Neural cell (in vitro differentiated cells): ENCODE results near the gene ESYT2.

Experiments
- EP300 ChIP-seq: fragments of 450-650 bp; conservative IDR thresholded peaks from 2 replicates; pipeline ENCODE4 v1.6.1; 2014; ENCODE audit warnings: antibody characterized with exemption, mild to moderate bottlenecking, moderate library complexity; ENCODE audit not compliant: poor library complexity, severe bottlenecking
- EZH2 ChIP-seq: fragments of 200-600, 300-800 bp; shearing (Covaris generic), sonication (generic); IDR thresholded peaks from 2 replicates; pipeline ENCODE4 v1.6.1; 2014; ENCODE audit warnings: antibody characterized with exemption, low read length, borderline replicate concordance, mild to moderate bottlenecking; ENCODE audit not compliant: insufficient read depth, poor library complexity, severe bottlenecking
- MXI1 ChIP-seq: fragments of 450-650 bp; conservative IDR thresholded peaks from 2 replicates; pipeline ENCODE4 v1.6.1; 2014; ENCODE audit warnings: antibody characterized with exemption, mild to moderate bottlenecking; ENCODE audit not compliant: poor library complexity, severe bottlenecking
- POLR2AphosphoS5 ChIP-seq: IDR thresholded peaks from 2 replicates; pipeline ENCODE4 v1.6.1; 2012
- RAD21 ChIP-seq: fragments of 450-650 bp; conservative IDR thresholded peaks from 2 replicates; pipeline ENCODE4 v1.6.1; 2014; ENCODE audit warnings: antibody characterized with exemption, mild to moderate bottlenecking, moderate library complexity
- SMC3 ChIP-seq: fragments of 450-650 bp; conservative IDR thresholded peaks from 2 replicates; pipeline ENCODE4 v1.6.1; 2014; ENCODE audit warnings: antibody characterized with exemption, mild to moderate bottlenecking, moderate library complexity; ENCODE audit not compliant: poor library complexity
- TF ChIP-seq, protein P1 (sequence below): fragments of 450-650 bp; IDR thresholded peaks from 2 replicates; pipeline ENCODE4 v1.5.1; 2014; ENCODE audit warnings: antibody characterized with exemption, mild to moderate bottlenecking, moderate library complexity; ENCODE audit not compliant: poor library complexity, severe bottlenecking
- TF ChIP-seq, protein P2 (sequence below): IDR thresholded peaks from 2 replicates; pipeline ENCODE4 v1.6.1; 2012; ENCODE audit warnings: borderline replicate concordance

DNA sequence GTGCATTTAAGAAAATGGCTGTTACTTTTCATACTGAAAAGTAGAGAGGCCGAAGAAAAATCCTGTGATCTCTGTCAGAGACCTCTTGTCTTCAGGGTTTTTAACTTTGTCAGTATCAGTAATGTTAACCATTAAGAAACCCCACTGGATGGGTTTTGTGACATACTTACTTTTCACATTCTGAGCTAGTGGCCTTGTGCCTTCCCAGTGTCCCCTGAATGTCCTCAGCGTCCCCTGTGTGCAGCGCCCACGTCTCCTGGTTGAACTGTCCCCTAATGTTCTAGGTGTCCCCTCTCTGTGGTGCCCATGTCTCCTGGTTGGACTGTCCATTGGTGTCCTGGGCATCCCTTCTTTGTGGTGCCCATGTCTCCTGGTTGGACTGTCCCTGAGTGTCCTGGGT, 36.7 kb upstream of the ESYT2 start:
- TF ChIP-seq POLR2AphosphoS5 (no peak), RAD21 (no peak), MXI1 (no peak), EP300 (no peak), SMC3 (no peak), EZH2 (no peak)
- TF ChIP-seq, protein P1, sequence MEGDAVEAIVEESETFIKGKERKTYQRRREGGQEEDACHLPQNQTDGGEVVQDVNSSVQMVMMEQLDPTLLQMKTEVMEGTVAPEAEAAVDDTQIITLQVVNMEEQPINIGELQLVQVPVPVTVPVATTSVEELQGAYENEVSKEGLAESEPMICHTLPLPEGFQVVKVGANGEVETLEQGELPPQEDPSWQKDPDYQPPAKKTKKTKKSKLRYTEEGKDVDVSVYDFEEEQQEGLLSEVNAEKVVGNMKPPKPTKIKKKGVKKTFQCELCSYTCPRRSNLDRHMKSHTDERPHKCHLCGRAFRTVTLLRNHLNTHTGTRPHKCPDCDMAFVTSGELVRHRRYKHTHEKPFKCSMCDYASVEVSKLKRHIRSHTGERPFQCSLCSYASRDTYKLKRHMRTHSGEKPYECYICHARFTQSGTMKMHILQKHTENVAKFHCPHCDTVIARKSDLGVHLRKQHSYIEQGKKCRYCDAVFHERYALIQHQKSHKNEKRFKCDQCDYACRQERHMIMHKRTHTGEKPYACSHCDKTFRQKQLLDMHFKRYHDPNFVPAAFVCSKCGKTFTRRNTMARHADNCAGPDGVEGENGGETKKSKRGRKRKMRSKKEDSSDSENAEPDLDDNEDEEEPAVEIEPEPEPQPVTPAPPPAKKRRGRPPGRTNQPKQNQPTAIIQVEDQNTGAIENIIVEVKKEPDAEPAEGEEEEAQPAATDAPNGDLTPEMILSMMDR: no peak
- TF ChIP-seq, protein P2, sequence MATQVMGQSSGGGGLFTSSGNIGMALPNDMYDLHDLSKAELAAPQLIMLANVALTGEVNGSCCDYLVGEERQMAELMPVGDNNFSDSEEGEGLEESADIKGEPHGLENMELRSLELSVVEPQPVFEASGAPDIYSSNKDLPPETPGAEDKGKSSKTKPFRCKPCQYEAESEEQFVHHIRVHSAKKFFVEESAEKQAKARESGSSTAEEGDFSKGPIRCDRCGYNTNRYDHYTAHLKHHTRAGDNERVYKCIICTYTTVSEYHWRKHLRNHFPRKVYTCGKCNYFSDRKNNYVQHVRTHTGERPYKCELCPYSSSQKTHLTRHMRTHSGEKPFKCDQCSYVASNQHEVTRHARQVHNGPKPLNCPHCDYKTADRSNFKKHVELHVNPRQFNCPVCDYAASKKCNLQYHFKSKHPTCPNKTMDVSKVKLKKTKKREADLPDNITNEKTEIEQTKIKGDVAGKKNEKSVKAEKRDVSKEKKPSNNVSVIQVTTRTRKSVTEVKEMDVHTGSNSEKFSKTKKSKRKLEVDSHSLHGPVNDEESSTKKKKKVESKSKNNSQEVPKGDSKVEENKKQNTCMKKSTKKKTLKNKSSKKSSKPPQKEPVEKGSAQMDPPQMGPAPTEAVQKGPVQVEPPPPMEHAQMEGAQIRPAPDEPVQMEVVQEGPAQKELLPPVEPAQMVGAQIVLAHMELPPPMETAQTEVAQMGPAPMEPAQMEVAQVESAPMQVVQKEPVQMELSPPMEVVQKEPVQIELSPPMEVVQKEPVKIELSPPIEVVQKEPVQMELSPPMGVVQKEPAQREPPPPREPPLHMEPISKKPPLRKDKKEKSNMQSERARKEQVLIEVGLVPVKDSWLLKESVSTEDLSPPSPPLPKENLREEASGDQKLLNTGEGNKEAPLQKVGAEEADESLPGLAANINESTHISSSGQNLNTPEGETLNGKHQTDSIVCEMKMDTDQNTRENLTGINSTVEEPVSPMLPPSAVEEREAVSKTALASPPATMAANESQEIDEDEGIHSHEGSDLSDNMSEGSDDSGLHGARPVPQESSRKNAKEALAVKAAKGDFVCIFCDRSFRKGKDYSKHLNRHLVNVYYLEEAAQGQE: no peak
